Smooth muscle cell (in vitro differentiated cells): ENCODE measurements around the gene TMEM179. TPM values are rescaled to one million over a fixed set of nuclear protein-coding genes. Genes with fewer than 3 reads are reported as not detected.

Experiments
- DNase-seq: peaks from one replicate; lab custom pipeline; 2025; ENCODE audit not compliant: unreplicated experiment; lab: John Stamatoyannopoulos, UW
- H2AFZ ChIP-seq: fragments of 200-600 bp; sonication (generic); 2 replicates; pipeline ENCODE4 v1.6.0; 2016; ENCODE audit warnings: antibody characterized with exemption, low read depth, mild to moderate bottlenecking
- H3F3A ChIP-seq: fragments of 200-600 bp; sonication (generic); 2 replicates; pipeline ENCODE4 v1.6.0; 2017; ENCODE audit warnings: antibody characterized with exemption, low read depth
- H3K27ac ChIP-seq: fragments of 200-600 bp; sonication (generic); 2 replicates; pipeline ENCODE4 v1.5.1; 2016; ENCODE audit warnings: low read depth, mild to moderate bottlenecking
- H3K27me3 ChIP-seq: fragments of 200-600 bp; sonication (generic); 2 replicates; pipeline ENCODE4 v1.6.1; 2016; ENCODE audit warnings: low read depth, mild to moderate bottlenecking
- H3K36me3 ChIP-seq: fragments of 200-600 bp; sonication (generic); 2 replicates; pipeline ENCODE4 v1.5.1; 2016; ENCODE audit warnings: low read depth
- H3K4me1 ChIP-seq: fragments of 200-600 bp; sonication (generic); 2 replicates; pipeline ENCODE4 v1.5.1; 2016; ENCODE audit warnings: low read depth
- H3K4me2 ChIP-seq: fragments of 200-600 bp; sonication (generic); 2 replicates; pipeline ENCODE4 v1.6.0; 2016; ENCODE audit warnings: mild to moderate bottlenecking
- H3K4me3 ChIP-seq: fragments of 200-600 bp; sonication (generic); 2 replicates; pipeline ENCODE4 v1.5.1; 2016; ENCODE audit warnings: mild to moderate bottlenecking
- H3K79me2 ChIP-seq: fragments of 200-600 bp; sonication (generic); 2 replicates; pipeline ENCODE4 v1.6.0; 2016; ENCODE audit warnings: low read depth, mild to moderate bottlenecking
- H3K9ac ChIP-seq: fragments of 200-600 bp; sonication (generic); 2 replicates; pipeline ENCODE4 v1.6.0; 2016; ENCODE audit warnings: low read depth
- H3K9me3 ChIP-seq: fragments of 200-600 bp; sonication (generic); replicated peaks from 2 replicates; pipeline ENCODE4 v1.5.1; 2016; ENCODE audit warnings: low read depth
- H4K20me1 ChIP-seq: fragments of 200-600 bp; sonication (generic); 2 replicates; pipeline ENCODE4 v1.6.0; 2016; ENCODE audit warnings: low read depth
- WGBS: methylation state at CpG from one replicate; pipeline ENCODE4 v1.1.7; 2016; ENCODE audit warnings: low lambda C conversion rate; 5-methylcytosine and 5-hydroxymethylcytosine counted together
- polyA plus RNA-seq: library from polyadenylated mRNA; unstranded; fragments of >200 nt; fragmentation: Nextera tagmentation; extraction: Ambion mirVana; gene quantifications from 2 replicates; pipeline ENCODE4 v1.2.1, GENCODE V29; 2016
- total RNA-seq: library from RNA; depleted of rRNA; stranded (reverse); fragments of >200 nt; gene quantifications from 2 replicates; pipeline ENCODE4 v1.2.3, GENCODE V29; 2014
- TF ChIP-seq, protein P1 (sequence below): fragments of 200-600 bp; sonication (generic); IDR thresholded peaks from 2 replicates; pipeline ENCODE4 v1.5.1; 2017; ENCODE audit warnings: borderline replicate concordance, mild to moderate bottlenecking, antibody characterized with exemption; ENCODE audit not compliant: insufficient read depth, poor library complexity, severe bottlenecking

The TMEM179 gene
- total and polyA plus RNA-seq, 2 experiments from 2014 or later = 0.87 to 4.8 TPM

- Histone ChIP-seq H3K4me1 (no peaks in the 10 kb centered on the region), H4K20me1 (no peaks in the 10 kb centered on the region), H3K36me3 (no peaks in the 10 kb centered on the region), H3K27me3 (no peaks in the 10 kb centered on the region), H3K79me2 (no peaks in the 10 kb centered on the region), H3K4me2 (no peak overlapping the region), H2AFZ (no peak overlapping the region), H3K27ac (no peak overlapping the region), H3K9ac (no peak overlapping the region), H3K9me3 (no peaks in the 10 kb centered on the region), H3F3A (no peaks in the 10 kb centered on the region), H3K4me3 (no peak overlapping the region)
- 87% methylated on average over 3 of the region's 3 CpGs for WGBS
- DNase-seq = no peak
- TF ChIP-seq, protein P1, sequence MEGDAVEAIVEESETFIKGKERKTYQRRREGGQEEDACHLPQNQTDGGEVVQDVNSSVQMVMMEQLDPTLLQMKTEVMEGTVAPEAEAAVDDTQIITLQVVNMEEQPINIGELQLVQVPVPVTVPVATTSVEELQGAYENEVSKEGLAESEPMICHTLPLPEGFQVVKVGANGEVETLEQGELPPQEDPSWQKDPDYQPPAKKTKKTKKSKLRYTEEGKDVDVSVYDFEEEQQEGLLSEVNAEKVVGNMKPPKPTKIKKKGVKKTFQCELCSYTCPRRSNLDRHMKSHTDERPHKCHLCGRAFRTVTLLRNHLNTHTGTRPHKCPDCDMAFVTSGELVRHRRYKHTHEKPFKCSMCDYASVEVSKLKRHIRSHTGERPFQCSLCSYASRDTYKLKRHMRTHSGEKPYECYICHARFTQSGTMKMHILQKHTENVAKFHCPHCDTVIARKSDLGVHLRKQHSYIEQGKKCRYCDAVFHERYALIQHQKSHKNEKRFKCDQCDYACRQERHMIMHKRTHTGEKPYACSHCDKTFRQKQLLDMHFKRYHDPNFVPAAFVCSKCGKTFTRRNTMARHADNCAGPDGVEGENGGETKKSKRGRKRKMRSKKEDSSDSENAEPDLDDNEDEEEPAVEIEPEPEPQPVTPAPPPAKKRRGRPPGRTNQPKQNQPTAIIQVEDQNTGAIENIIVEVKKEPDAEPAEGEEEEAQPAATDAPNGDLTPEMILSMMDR = no peak
These were observed 12.3 kb downstream of the TMEM179 start for GRCh38 chr14:104592292-104592672.

DNA sequence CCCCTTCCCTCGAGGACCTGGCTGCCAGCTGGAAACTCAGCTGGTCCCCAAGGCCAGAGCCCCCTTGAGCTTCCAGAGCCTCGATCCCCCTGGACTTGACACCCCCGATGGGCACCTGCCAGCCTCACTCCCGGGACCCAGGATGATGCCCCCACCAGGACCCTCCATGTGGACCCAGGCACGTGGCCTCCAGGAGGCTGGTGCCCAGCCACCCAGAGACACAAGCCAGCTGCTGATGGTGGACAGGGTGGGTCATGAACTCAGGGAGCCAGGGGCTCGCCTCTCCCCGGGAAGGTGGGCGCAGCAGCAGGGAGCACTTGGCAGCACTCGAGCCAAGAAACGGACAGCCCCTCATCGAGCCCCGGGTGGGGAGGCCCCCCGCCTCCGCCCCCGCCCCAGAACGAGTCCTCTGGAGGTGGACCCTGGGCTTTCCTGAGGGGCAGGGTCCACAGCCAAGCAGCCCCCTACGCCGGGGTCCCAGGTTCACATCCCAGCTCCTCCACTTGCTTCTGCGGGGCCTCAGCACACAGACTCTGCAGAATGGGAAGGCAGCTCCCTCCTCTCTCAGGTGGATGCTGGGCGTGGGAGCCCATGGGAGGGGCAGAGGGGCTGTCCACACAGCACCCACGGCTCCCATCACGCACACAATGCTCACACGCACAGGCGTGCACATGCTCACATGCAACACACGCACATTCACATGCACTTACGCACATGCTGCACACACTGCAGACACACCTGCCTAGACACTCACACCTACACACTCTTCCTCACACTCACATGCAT, 12.9 kb downstream of the TMEM179 start:
- H3F3A ChIP-seq = no peaks in the 10 kb centered on the region
- H4K20me1 ChIP-seq = no peaks in the 10 kb centered on the region
- no peaks in the 10 kb centered on the region for H3K36me3 ChIP-seq
- no peak for DNase-seq
- no peaks in the 10 kb centered on the region for H3K27me3 ChIP-seq
- H3K4me1 ChIP-seq = no peaks in the 10 kb centered on the region
- H3K79me2 ChIP-seq = no peaks in the 10 kb centered on the region
- H3K9me3 ChIP-seq = no peaks in the 10 kb centered on the region
- no peak overlapping the region for H2AFZ ChIP-seq
- H3K4me3 ChIP-seq = no peak overlapping the region
- no peak overlapping the region for H3K27ac ChIP-seq
- 91% methylated on average over 13 of the region's 26 CpGs for WGBS
- TF ChIP-seq, protein P1 = no peak
- no peak overlapping the region for H3K4me2 ChIP-seq
- H3K9ac ChIP-seq = no peak overlapping the region

DNA sequence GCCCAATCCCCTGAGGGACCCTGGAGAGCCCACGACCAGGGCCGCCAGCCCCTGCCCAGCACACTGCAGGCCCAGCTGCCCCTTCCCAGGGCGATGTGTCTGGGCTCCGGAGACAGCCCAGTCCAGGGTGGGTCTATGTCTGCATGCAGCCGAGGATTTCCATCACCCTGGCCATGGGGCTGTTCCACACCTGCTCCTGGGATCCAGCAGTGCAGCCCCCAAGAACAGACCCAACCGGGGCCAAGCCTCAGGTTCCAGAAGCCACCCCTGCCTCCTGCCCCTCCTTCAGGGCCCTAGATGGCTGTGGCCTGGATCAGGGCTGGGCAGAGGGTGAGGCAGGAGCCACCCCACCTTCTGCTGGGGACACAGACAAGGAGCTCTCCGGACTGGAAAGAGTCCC, 13.5 kb downstream of the TMEM179 start:
- Histone ChIP-seq H2AFZ (no peak overlapping the region), H3K4me2 (no peak overlapping the region), H3K27ac (no peak overlapping the region), H4K20me1 (no peaks in the 10 kb centered on the region), H3K4me3 (no peak overlapping the region), H3F3A (no peaks in the 10 kb centered on the region), H3K79me2 (no peaks in the 10 kb centered on the region), H3K9me3 (no peaks in the 10 kb centered on the region), H3K36me3 (no peaks in the 10 kb centered on the region), H3K27me3 (no peaks in the 10 kb centered on the region), H3K4me1 (no peaks in the 10 kb centered on the region), H3K9ac (no peak overlapping the region)
- no peak for DNase-seq
- TF ChIP-seq, protein P1 = no peak
- 91% methylated on average over 7 of the region's 7 CpGs for WGBS
